SK-N-SH (cell line): ENCODE data around the gene AGPAT3. TPM values are rescaled to one million over a fixed set of nuclear protein-coding genes. Genes with fewer than 3 reads are reported as not detected.

Experiments
- CTCF ChIA-PET: fragments of 300-600, 350-600 bp; formaldehyde crosslinking; extraction: SDS; loops from one replicate; lab custom pipeline; 2021; lab: Yijun Ruan, JAX
- POLR2A ChIA-PET: fragments of 350-600 bp; sonication (Branson Sonifier 250); formaldehyde crosslinking; extraction: SDS; loops from one replicate; lab custom pipeline; 2020; ENCODE audit warnings: antibody characterized with exemption, inconsistent platforms; lab: Yijun Ruan, JAX
- DNase-seq: peaks from one replicate; pipeline ENCODE4 v3.0.0; 2012
- H2AFZ ChIP-seq: fragments of 200-600 bp; sonication (generic); 2 replicates; pipeline ENCODE4 v1.8.1; 2016; ENCODE audit warnings: antibody characterized with exemption, mild to moderate bottlenecking, low read depth
- H3F3A ChIP-seq: fragments of 200-600 bp; sonication (generic); replicated peaks from 2 replicates; pipeline ENCODE3; 2016; ENCODE audit warnings: antibody characterized with exemption, mild to moderate bottlenecking; ENCODE audit not compliant: insufficient read depth
- H3K27ac ChIP-seq, 2 experiments: fragments of 200-500 bp in 1 of 2; fragments of 200-600 bp in 1 of 2; sonication (Bioruptor generic) in 1 of 2; sonication (generic), shearing (Covaris generic) in 1 of 2; 2 replicates each; pipeline versions ENCODE4 v1.5.1 to v1.6.1; 2014 to 2016; ENCODE audit warnings: low read depth in 2 of 2, inconsistent platforms in 1 of 2, low read length in 1 of 2, mild to moderate bottlenecking in 1 of 2, mixed read lengths in 1 of 2
- H3K27me3 ChIP-seq: fragments of 200-600 bp; sonication (generic), shearing (Covaris generic); 2 replicates; pipeline ENCODE4 v1.6.1; 2016; ENCODE audit warnings: mixed run types; ENCODE audit not compliant: insufficient read depth
- H3K36me3 ChIP-seq, 2 experiments: fragments of 200-500 bp in 1 of 2; fragments of 200-600 bp in 1 of 2; sonication (Bioruptor generic) in 1 of 2; sonication (generic) in 1 of 2; replicated peaks in 1 of 2; 2 replicates each; pipeline versions ENCODE3 to v1.5.1; 2014 to 2016; ENCODE audit warnings: low read length in 1 of 2, mild to moderate bottlenecking in 1 of 2; ENCODE audit not compliant: insufficient read depth in 2 of 2, control insufficient read depth in 1 of 2
- H3K4me1 ChIP-seq, 2 experiments: fragments of 200-500 bp in 1 of 2; fragments of 200-600 bp in 1 of 2; sonication (Bioruptor generic) in 1 of 2; sonication (generic), shearing (Covaris generic) in 1 of 2; 2 replicates each; pipeline versions ENCODE4 v1.5.1 to v1.6.1; 2014 to 2016; ENCODE audit warnings: low read depth in 1 of 2, low read length in 1 of 2, mixed run types in 1 of 2; ENCODE audit not compliant: insufficient read depth in 2 of 2, control insufficient read depth in 1 of 2
- H3K4me2 ChIP-seq: fragments of 200-600 bp; sonication (generic), shearing (Covaris generic); 2 replicates; pipeline ENCODE4 v1.6.1; 2017; ENCODE audit warnings: mixed run types
- H3K4me3 ChIP-seq, 2 experiments: fragments of 200-500 bp in 1 of 2; fragments of 200-600 bp in 1 of 2; sonication (Bioruptor generic) in 1 of 2; sonication (generic), shearing (Covaris generic) in 1 of 2; 2 replicates each; pipeline versions ENCODE4 v1.5.1 to v1.8.1; 2014 to 2016; ENCODE audit warnings: low read depth in 2 of 2, inconsistent platforms in 1 of 2, low read length in 1 of 2, mild to moderate bottlenecking in 1 of 2, mixed read lengths in 1 of 2, moderate library complexity in 1 of 2
- H3K79me2 ChIP-seq: fragments of 200-600 bp; sonication (generic); 2 replicates; pipeline ENCODE4 v1.8.1; 2017; ENCODE audit warnings: mild to moderate bottlenecking; ENCODE audit not compliant: insufficient read depth
- H3K9ac ChIP-seq: fragments of 200-600 bp; sonication (generic); 2 replicates; pipeline ENCODE4 v1.6.1; 2017; ENCODE audit warnings: mixed run types
- H3K9me2 ChIP-seq: fragments of 200-600 bp; sonication (generic); 2 replicates; pipeline ENCODE4 v1.6.1; 2017; ENCODE audit warnings: mixed run types
- H3K9me3 ChIP-seq: fragments of 200-600 bp; sonication (generic); 2 replicates; pipeline ENCODE4 v1.6.1; 2017; ENCODE audit warnings: mixed run types, mild to moderate bottlenecking, moderate library complexity
- H4K20me1 ChIP-seq: fragments of 200-600 bp; sonication (generic); 2 replicates; pipeline ENCODE4 v1.6.1; 2017; ENCODE audit warnings: mild to moderate bottlenecking, mixed run types; ENCODE audit not compliant: insufficient read depth
- EZH2phosphoT487 ChIP-seq: fragments of 200-600 bp; sonication (generic); IDR thresholded peaks from 2 replicates; pipeline ENCODE4 v1.6.1; 2017; ENCODE audit warnings: low read depth, mixed run types, mild to moderate bottlenecking, antibody characterized with exemption, moderate library complexity, borderline replicate concordance
- FOSL2 ChIP-seq: IDR thresholded peaks from 2 replicates; pipeline ENCODE4 v1.4.0; 2012; ENCODE audit warnings: low read depth, mild to moderate bottlenecking, moderate library complexity, borderline replicate concordance
- FOXJ3 ChIP-seq: sonication (generic); formaldehyde crosslinking; IDR thresholded peaks from 2 replicates; pipeline ENCODE4 v1.5.1; 2020; ENCODE audit warnings: mild to moderate bottlenecking, missing genetic modification reagents
- FOXM1 ChIP-seq: IDR thresholded peaks from 2 replicates; pipeline ENCODE4 v1.4.0; 2012; ENCODE audit warnings: low read depth, mild to moderate bottlenecking
- GABPA ChIP-seq: IDR thresholded peaks from 2 replicates; pipeline ENCODE4 v1.4.0; 2012; ENCODE audit warnings: low read depth, mild to moderate bottlenecking
- PBX3 ChIP-seq: IDR thresholded peaks from 2 replicates; pipeline ENCODE4; 2012
- POLR2AphosphoS5 ChIP-seq: IDR thresholded peaks from 2 replicates; pipeline ENCODE4 v1.6.1; 2012; ENCODE audit warnings: low read depth, low read length
- RFX5 ChIP-seq: IDR thresholded peaks from 2 replicates; pipeline ENCODE4 v1.6.1; 2012; ENCODE audit warnings: mild to moderate bottlenecking, improper control_type of control experiment, low read length
- SIN3A ChIP-seq: IDR thresholded peaks from 2 replicates; pipeline ENCODE4 v1.6.1; 2012; ENCODE audit warnings: low read depth, mild to moderate bottlenecking, low read length, moderate library complexity, borderline replicate concordance
- TCF12 ChIP-seq: IDR thresholded peaks from 2 replicates; pipeline ENCODE4 v1.4.0; 2012
- TEAD4 ChIP-seq: IDR thresholded peaks from 2 replicates; pipeline ENCODE4 v1.4.0; 2012; ENCODE audit warnings: mild to moderate bottlenecking, borderline replicate concordance; ENCODE audit not compliant: insufficient read depth
- USF2 ChIP-seq: fragments of 150-350 bp; IDR thresholded peaks from 2 replicates; pipeline ENCODE4 v1.6.1; 2017; ENCODE audit warnings: antibody characterized with exemption, low read length, low read depth, borderline replicate concordance
- YY1 ChIP-seq: IDR thresholded peaks from 2 replicates; pipeline ENCODE4 v1.4.0; 2012; ENCODE audit warnings: low read depth, mild to moderate bottlenecking
- ZBTB33 ChIP-seq: IDR thresholded peaks from 2 replicates; pipeline ENCODE4 v1.4.0; 2012; ENCODE audit warnings: low read depth, borderline replicate concordance
- WGBS: methylation state at CpG from one replicate; pipeline ENCODE4 v1.1.6; 2017; ENCODE audit warnings: low lambda C conversion rate; 5-methylcytosine and 5-hydroxymethylcytosine counted together
- polyA plus RNA-seq, 3 experiments: library from polyadenylated mRNA; depleted of rRNA; stranded (reverse); fragments of >200 nt; gene quantifications; 2 replicates each; pipeline ENCODE4 v1.2.3, GENCODE V29; 2012
- TF ChIP-seq, protein P1 (sequence below): fragments of 150-350 bp; IDR thresholded peaks from 2 replicates; pipeline ENCODE4 v1.6.1; 2016; ENCODE audit warnings: mild to moderate bottlenecking, low read depth, low read length

AGPAT3 gene
- polyA plus RNA-seq, 1 of the 3 experiments (the other 2 are of a cell fraction): 35.3 TPM

DNA sequence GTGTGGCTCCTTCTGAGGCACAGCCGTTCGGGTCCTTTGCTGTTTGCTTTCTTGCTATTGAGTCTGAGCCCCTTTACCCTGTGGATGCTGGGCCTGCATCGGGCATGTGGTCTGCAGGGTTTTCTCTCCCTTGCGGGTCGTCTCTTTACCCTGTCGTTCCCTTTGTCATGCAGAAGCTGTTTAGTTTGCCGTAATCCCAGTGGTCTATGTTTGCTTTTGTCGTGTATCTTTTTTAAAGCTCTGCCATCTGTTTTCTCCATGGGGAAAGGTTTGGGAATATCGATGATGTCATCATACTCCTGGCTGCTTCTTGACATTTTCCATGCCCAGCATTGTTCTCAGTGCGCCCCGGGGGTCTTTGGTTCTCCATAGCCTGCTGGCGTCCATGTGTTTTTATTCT, 68.2 kb downstream of the AGPAT3 start:
- Histone ChIP-seq H3K36me3 (peaks cover 0 to 13% of the 10 kb centered on the region in 2 experiments), H4K20me1 (0 out of 2 replicates have a peak, but pooled peaks cover 9% of the 10 kb centered on the region), H3F3A (no peaks in the 10 kb centered on the region), H3K4me1 (no peaks in the 10 kb centered on the region; a peak in 1 of 4 replicates), H3K9ac (no peak overlapping the region), H3K27ac (no peak overlapping the region), H3K27me3 (no peaks in the 10 kb centered on the region), H3K9me2 (no peaks in the 10 kb centered on the region), H3K4me3 (no peak overlapping the region), H2AFZ (no peak overlapping the region), H3K4me2 (no peak overlapping the region), H3K79me2 (peaks cover 7% of the 10 kb centered on the region; the same call in 1 of the 2 replicates), H3K9me3 (no peaks in the 10 kb centered on the region)
- ChIA-PET POLR2A (interaction anchor here (0.6 kb wide), 1 partner anchor 72 kb away, joined by 3 read pairs; no protein-coding TSS in a partner anchor), CTCF (interaction anchor here (1.4 to 1.6 kb wide), 2 partner anchors 42 to 122 kb away, joined by 4 read pairs; no protein-coding TSS in a partner anchor)
- no peak for DNase-seq
- TF ChIP-seq POLR2AphosphoS5 (no peak), PBX3 (no peak), YY1 (no peak), ZBTB33 (no peak), TCF12 (no peak)
- WGBS: 89% methylated on average over 12 of the region's 12 CpGs

GRCh38 chr21:43933680-43934079, 68.7 kb downstream of the AGPAT3 start:
- Histone ChIP-seq H2AFZ (no peak overlapping the region), H3K27me3 (no peaks in the 10 kb centered on the region), H3F3A (no peaks in the 10 kb centered on the region), H3K79me2 (peaks cover 11% of the 10 kb centered on the region; the same call in 1 of the 2 replicates), H4K20me1 (0 out of 2 replicates have a peak, but pooled peaks cover 13% of the 10 kb centered on the region), H3K4me1 (no peaks in the 10 kb centered on the region; a peak in 1 of 4 replicates), H3K9me3 (no peaks in the 10 kb centered on the region), H3K4me3 (no peak overlapping the region), H3K9ac (no peak overlapping the region), H3K36me3 (peaks cover 0 to 8% of the 10 kb centered on the region in 2 experiments), H3K27ac (no peak overlapping the region), H3K4me2 (no peak overlapping the region), H3K9me2 (no peaks in the 10 kb centered on the region)
- DNase-seq: no peak
- POLR2A ChIA-PET: interaction anchor here (0.6 kb wide), 1 partner anchor 72 kb away, joined by 3 read pairs; no protein-coding TSS in a partner anchor
- WGBS: 96% methylated on average over 11 of the region's 15 CpGs
- CTCF ChIA-PET: interaction anchor here (1.4 to 1.6 kb wide), 2 partner anchors 41 to 123 kb away, joined by 4 read pairs; no protein-coding TSS in a partner anchor
- TF ChIP-seq FOXJ3 (CRISPR knock-in tag) (no peak), TEAD4 (no peak), EZH2phosphoT487 (no peak), FOXM1 (no peak), PBX3 (no peak), ZBTB33 (no peak), GABPA (no peak), SIN3A (no peak), YY1 (no peak), USF2 (no peak), RFX5 (no peak), FOSL2 (no peak)
- TF ChIP-seq, protein P1, sequence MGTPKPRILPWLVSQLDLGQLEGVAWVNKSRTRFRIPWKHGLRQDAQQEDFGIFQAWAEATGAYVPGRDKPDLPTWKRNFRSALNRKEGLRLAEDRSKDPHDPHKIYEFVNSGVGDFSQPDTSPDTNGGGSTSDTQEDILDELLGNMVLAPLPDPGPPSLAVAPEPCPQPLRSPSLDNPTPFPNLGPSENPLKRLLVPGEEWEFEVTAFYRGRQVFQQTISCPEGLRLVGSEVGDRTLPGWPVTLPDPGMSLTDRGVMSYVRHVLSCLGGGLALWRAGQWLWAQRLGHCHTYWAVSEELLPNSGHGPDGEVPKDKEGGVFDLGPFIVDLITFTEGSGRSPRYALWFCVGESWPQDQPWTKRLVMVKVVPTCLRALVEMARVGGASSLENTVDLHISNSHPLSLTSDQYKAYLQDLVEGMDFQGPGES: no peak
